Measurements from ENCODE around the gene RBM38.
A peak's percentile ranks its signal among the peaks of the same experiment; 100 is the strongest.

Gene RBM38

GRCh38 chr20:57396984-57397692 is 5.9 kb downstream of the RBM38 start:
- Histone ChIP-seq H3K9me3 (ENCODE audit: insufficient read depth, low read length) (no peaks in the 10 kb centered on the region), H3K4me2 (ENCODE audit: low read length) (peak overlapping the region; percentile 92), H3K4me1 (ENCODE audit: low read length) (peaks cover 91% of the 10 kb centered on the region), H2AFZ (ENCODE audit: low read depth, low read length) (no peak overlapping the region), H3K27ac (ENCODE audit: low read length) (peak overlapping the region; percentile 90), H3K9ac (ENCODE audit: low read length) (peak overlapping the region; percentile 77), H3K36me3 (replicated peaks; ENCODE audit: low read depth, low read length) (peaks cover 87% of the 10 kb centered on the region), H3K27me3 (ENCODE audit: low read depth, low read length) (no peaks in the 10 kb centered on the region), H3K4me3 (ENCODE audit: low read length) (peak overlapping the region; percentile 68), H4K20me1 (ENCODE audit: insufficient read depth, low read length) (peaks cover 80% of the 10 kb centered on the region), H3K79me2 (ENCODE audit: low read length) (peaks cover 100% of the 10 kb centered on the region)
- TF ChIP-seq EZH2phosphoT487 (IDR thresholded peaks at IDR 0.05; ENCODE audit: low read depth) (no peak), CTCF (IDR thresholded peaks at IDR 0.05; ENCODE audit: low read depth, low read length) (no peak)

- Histone ChIP-seq H3K4me2 (ENCODE audit: low read length) (peak overlapping the region; percentile 92), H3K27me3 (ENCODE audit: low read depth, low read length) (no peaks in the 10 kb centered on the region), H3K4me3 (ENCODE audit: low read length) (peak overlapping the region; percentile 68), H3K36me3 (replicated peaks; ENCODE audit: low read depth, low read length) (peaks cover 87% of the 10 kb centered on the region), H3K4me1 (ENCODE audit: low read length) (peaks cover 91% of the 10 kb centered on the region), H3K27ac (ENCODE audit: low read length) (peak overlapping the region; percentile 90), H3K9ac (ENCODE audit: low read length) (peak overlapping the region; percentile 77), H4K20me1 (ENCODE audit: insufficient read depth, low read length) (peaks cover 80% of the 10 kb centered on the region), H3K9me3 (ENCODE audit: insufficient read depth, low read length) (no peaks in the 10 kb centered on the region), H2AFZ (ENCODE audit: low read depth, low read length) (no peak overlapping the region), H3K79me2 (ENCODE audit: low read length) (peaks cover 100% of the 10 kb centered on the region)
- TF ChIP-seq CTCF (IDR thresholded peaks at IDR 0.05; ENCODE audit: low read depth, low read length): no peak
- TF ChIP-seq EZH2phosphoT487 (IDR thresholded peaks at IDR 0.05; ENCODE audit: low read depth): no peak
Observed at GRCh38 chr20:57397693-57398108, 6.5 kb downstream of the RBM38 start.

- peak overlapping the region; percentile 77 for H3K9ac ChIP-seq (ENCODE audit: low read length)
- peak overlapping the region; percentile 90 for H3K27ac ChIP-seq (ENCODE audit: low read length)
- no peak overlapping the region for H2AFZ ChIP-seq (ENCODE audit: low read depth, low read length)
- H3K27me3 ChIP-seq (ENCODE audit: low read depth, low read length): no peaks in the 10 kb centered on the region
- peaks cover 100% of the 10 kb centered on the region for H3K79me2 ChIP-seq (ENCODE audit: low read length)
- peak overlapping the region; percentile 68 for H3K4me3 ChIP-seq (ENCODE audit: low read length)
- peak overlapping the region; percentile 92 for H3K4me2 ChIP-seq (ENCODE audit: low read length)
- H3K36me3 ChIP-seq (replicated peaks; ENCODE audit: low read depth, low read length): peaks cover 87% of the 10 kb centered on the region
- H4K20me1 ChIP-seq (ENCODE audit: insufficient read depth, low read length): peaks cover 80% of the 10 kb centered on the region
- peaks cover 85% of the 10 kb centered on the region for H3K4me1 ChIP-seq (ENCODE audit: low read length)
- TF ChIP-seq CTCF (IDR thresholded peaks at IDR 0.05; ENCODE audit: low read depth, low read length): peak; percentile 6; the same call in 1 of the 2 replicates
- TF ChIP-seq EZH2phosphoT487 (IDR thresholded peaks at IDR 0.05; ENCODE audit: low read depth): no peak
- H3K9me3 ChIP-seq (ENCODE audit: insufficient read depth, low read length): no peaks in the 10 kb centered on the region
Observed at GRCh38 chr20:57398231-57398821, 7.1 kb downstream of the RBM38 start.

- Histone ChIP-seq H3K4me1 (ENCODE audit: low read length) (peaks cover 78% of the 10 kb centered on the region), H3K4me2 (ENCODE audit: low read length) (peak overlapping the region; percentile 92), H3K79me2 (ENCODE audit: low read length) (peaks cover 99% of the 10 kb centered on the region), H3K36me3 (replicated peaks; ENCODE audit: low read depth, low read length) (peaks cover 85% of the 10 kb centered on the region), H3K27me3 (ENCODE audit: low read depth, low read length) (no peaks in the 10 kb centered on the region), H2AFZ (ENCODE audit: low read depth, low read length) (no peak overlapping the region), H3K9me3 (ENCODE audit: insufficient read depth, low read length) (no peaks in the 10 kb centered on the region), H3K4me3 (ENCODE audit: low read length) (peak overlapping the region; percentile 68), H3K27ac (ENCODE audit: low read length) (peak overlapping the region; percentile 90), H4K20me1 (ENCODE audit: insufficient read depth, low read length) (peaks cover 80% of the 10 kb centered on the region), H3K9ac (ENCODE audit: low read length) (peak overlapping the region; percentile 77)
- TF ChIP-seq CTCF (IDR thresholded peaks at IDR 0.05; ENCODE audit: low read depth, low read length): no peak
- no peak for TF ChIP-seq EZH2phosphoT487 (IDR thresholded peaks at IDR 0.05; ENCODE audit: low read depth)
Observed at GRCh38 chr20:57398901-57399535, 7.8 kb downstream of the RBM38 start.
